Psoas muscle (tissue), 8 donors: Measurements from ENCODE around the gene FBXW2. TPM values are rescaled to one million over a fixed set of nuclear protein-coding genes. Genes with fewer than 3 reads are reported as not detected.

ENCODE experiments used
- ATAC-seq, 4 donors: fragments of 200-7000 bp; cut with Tn5 transposase; one replicate each; pipeline ENCODE4 v1.9.1; 2020; ENCODE audit warnings: moderate library complexity in 3 of 4, mild to moderate bottlenecking in 2 of 4
- DNase-seq, 2 donors: peaks; one replicate each; pipeline ENCODE4 v3.0.0-alpha.2; 2020
- H3K27ac ChIP-seq: fragments of 200-600 bp; one replicate; pipeline ENCODE4 v1.8.0; 2022
- H3K27me3 ChIP-seq, 3 donors: fragments of 200-600 bp in 1 of 3; one replicate each; pipeline versions ENCODE4 v1.6.1 to v1.8.0; 2013 to 2022; ENCODE audit warnings: low read length in 2 of 3, mild to moderate bottlenecking in 2 of 3, moderate library complexity in 1 of 3; ENCODE audit not compliant: insufficient read depth in 3 of 3
- H3K36me3 ChIP-seq, 2 donors: fragments of 200-600 bp in 1 of 2; one replicate each; pipeline versions ENCODE4 v1.6.1 to v1.8.0; 2013 to 2022; ENCODE audit warnings: low read depth in 1 of 2, mild to moderate bottlenecking in 1 of 2, moderate library complexity in 1 of 2; ENCODE audit not compliant: insufficient read depth in 1 of 2
- H3K4me1 ChIP-seq: fragments of 200-600 bp; one replicate; pipeline ENCODE4 v1.8.0; 2022
- H3K4me3 ChIP-seq: fragments of 200-600 bp; one replicate; pipeline ENCODE4 v1.8.0; 2022; ENCODE audit warnings: mild to moderate bottlenecking
- H3K9me3 ChIP-seq: fragments of 200-600 bp; one replicate; pipeline ENCODE4 v1.8.0; 2022
- WGBS, 3 donors: extraction: QIAGEN DNeasy Blood & Tissue Kit; methylation state at CpG; one replicate each; pipeline versions ENCODE4 v1.1.6 to v1.1.7; 2013; 5-methylcytosine and 5-hydroxymethylcytosine counted together
- intact Hi-C, 2 donors: fragments of 100-400 bp; cut with DNase I; formaldehyde crosslinking; loops; one replicate each; pipeline versions ENCODE4 v1.11.0 to v1.14.2; 2022
- polyA plus RNA-seq, 3 donors: library from polyadenylated mRNA; stranded (reverse); fragments of 200-250 nt; gene quantifications; one replicate each; pipeline ENCODE4 v1.2.3, GENCODE V29; 2013
- total RNA-seq, 4 donors: library from RNA; stranded (reverse); fragmentation: NEBNext Ultra II Directional in 2 of 4; extraction: Animal tissue kit (Norgen Biotek cat#: 25700) in 2 of 4; gene quantifications; one replicate each; pipeline versions ENCODE4 v1.2.1 to v1.2.4, GENCODE V29; 2021 to 2023
- TF ChIP-seq, protein P1 (sequence below): fragments of 200-600 bp; IDR thresholded peaks from one replicate; pipeline ENCODE4 v1.8.0; 2022; ENCODE audit warnings: antibody characterized with exemption
- donor health status: healthy with polysubstance abuse.
- donor health status: DM: no; HTN: no; CAD: no; lungs with moderate emphysema.
- donor health status: Bipolar disorder and iron deficiency.
- donor health status: healthy.
- donor health status: DM: yes; HTN: yes; CAD: no.
- donor health status: DM: no; HTN: no; CAD: no.
- donor health status: DM: no; HTN: no; CAD: no.
- donor health status: DM: yes; HTN: yes; CAD: no.

FBXW2 gene
- total and polyA plus RNA-seq, 7 donors = 8.0 to 36.8 (median 25.3) TPM

DNA sequence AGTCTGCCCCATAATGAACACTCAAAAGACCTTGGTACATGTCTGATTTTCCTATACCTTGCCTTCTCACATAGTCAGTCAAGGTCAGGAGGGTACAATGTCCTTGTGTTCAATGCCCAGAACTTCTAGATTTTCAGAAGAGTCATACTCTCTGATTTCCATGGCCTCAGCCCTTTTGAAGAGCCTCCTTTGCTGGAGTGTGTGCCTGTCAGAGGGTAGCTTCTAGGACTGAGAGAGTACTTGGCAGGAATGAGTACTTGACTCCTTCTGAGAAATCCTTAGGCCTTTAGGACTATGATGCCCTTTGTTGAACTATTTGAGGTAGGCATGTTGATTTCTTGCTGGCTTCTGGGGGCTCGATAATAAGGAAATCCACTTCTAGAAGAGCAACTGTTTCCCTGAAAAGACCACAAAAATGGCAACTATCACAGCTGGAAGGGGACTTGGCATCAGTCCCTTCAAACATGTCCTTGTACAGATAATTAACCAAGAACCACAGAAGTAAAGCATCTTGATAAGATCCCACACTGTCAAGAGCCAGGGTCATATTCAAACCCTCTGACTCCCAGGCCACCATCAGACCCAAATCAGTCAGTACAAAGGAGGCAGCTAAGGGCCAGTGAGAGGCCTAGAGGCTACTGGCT is 68.3 kb downstream of the FBXW2 start:
- ATAC-seq = no peak
- intact Hi-C loops = no loop called here
- DNase-seq = no peak
- Histone ChIP-seq H3K4me3 (no peak overlapping the region), H3K27ac (no peak overlapping the region), H3K36me3 (no peaks in the 10 kb centered on the region), H3K4me1 (no peaks in the 10 kb centered on the region), H3K9me3 (no peaks in the 10 kb centered on the region), H3K27me3 (no peaks in the 10 kb centered on the region)
- TF ChIP-seq, protein P1, sequence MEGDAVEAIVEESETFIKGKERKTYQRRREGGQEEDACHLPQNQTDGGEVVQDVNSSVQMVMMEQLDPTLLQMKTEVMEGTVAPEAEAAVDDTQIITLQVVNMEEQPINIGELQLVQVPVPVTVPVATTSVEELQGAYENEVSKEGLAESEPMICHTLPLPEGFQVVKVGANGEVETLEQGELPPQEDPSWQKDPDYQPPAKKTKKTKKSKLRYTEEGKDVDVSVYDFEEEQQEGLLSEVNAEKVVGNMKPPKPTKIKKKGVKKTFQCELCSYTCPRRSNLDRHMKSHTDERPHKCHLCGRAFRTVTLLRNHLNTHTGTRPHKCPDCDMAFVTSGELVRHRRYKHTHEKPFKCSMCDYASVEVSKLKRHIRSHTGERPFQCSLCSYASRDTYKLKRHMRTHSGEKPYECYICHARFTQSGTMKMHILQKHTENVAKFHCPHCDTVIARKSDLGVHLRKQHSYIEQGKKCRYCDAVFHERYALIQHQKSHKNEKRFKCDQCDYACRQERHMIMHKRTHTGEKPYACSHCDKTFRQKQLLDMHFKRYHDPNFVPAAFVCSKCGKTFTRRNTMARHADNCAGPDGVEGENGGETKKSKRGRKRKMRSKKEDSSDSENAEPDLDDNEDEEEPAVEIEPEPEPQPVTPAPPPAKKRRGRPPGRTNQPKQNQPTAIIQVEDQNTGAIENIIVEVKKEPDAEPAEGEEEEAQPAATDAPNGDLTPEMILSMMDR = no peak
- WGBS, 3 donors = 58 to 81% (median 73%) methylated on average over 1 of the region's 1 CpG

DNA sequence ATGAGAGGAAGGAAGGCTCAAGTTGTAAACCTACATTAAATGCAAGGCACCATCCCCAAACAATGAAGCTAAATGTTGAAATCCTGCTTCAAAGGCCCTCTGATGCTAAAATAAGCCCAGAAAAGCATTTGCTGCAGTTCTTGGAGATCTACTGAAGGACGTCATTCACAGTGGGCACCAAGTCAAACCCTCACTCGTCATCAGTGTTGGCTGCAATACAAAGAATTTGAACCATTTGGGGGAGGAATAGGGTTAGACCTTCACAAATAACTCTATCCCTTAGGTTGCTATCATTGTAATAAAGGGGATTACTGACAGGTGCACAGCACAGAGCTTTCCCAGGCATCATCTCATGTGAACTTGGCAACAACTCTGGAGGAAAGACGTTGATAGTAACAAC is 69.7 kb downstream of the FBXW2 start:
- Histone ChIP-seq H3K4me3 (no peak overlapping the region), H3K9me3 (no peaks in the 10 kb centered on the region), H3K27ac (no peak overlapping the region), H3K27me3 (no peaks in the 10 kb centered on the region), H3K4me1 (no peaks in the 10 kb centered on the region), H3K36me3 (no peaks in the 10 kb centered on the region)
- no peak for DNase-seq
- intact Hi-C loops = no loop called here
- TF ChIP-seq, protein P1 = no peak
- 23 to 33% (median 32%) methylated on average over 3 of the region's 3 CpGs for WGBS, 3 donors
- no peak for ATAC-seq

DNA sequence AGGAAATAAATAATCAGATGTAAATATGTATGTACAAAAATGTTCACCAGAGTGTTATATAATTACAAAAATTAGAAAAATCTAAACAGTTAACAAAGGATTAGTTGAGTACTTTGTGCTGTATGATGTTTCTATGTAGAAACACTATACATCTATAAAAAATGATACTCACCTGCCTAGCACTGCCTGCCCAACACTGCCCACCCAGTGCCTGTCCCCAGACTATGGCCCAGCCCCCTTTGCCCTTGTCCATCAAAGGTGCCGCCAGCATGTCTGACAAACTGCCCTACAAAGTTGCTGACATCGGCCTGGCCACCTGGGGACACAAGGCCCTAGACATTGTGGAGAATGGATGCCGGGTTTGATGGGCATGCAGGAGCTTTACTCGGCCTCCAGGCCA is 72.8 kb downstream of the FBXW2 start:
- ATAC-seq (no peak), DNase-seq (no peak)
- no peaks in the 10 kb centered on the region for H3K27me3 ChIP-seq
- no peak overlapping the region for H3K4me3 ChIP-seq
- intact Hi-C loops = no loop called here
- H3K4me1 ChIP-seq = peaks cover 3% of the 10 kb centered on the region
- TF ChIP-seq, protein P1 = no peak
- no peaks in the 10 kb centered on the region for H3K9me3 ChIP-seq
- H3K36me3 ChIP-seq = no peaks in the 10 kb centered on the region
- WGBS, 3 donors = 96 to 98% (median 97%) methylated on average over 4 of the region's 4 CpGs
- no peak overlapping the region for H3K27ac ChIP-seq

DNA sequence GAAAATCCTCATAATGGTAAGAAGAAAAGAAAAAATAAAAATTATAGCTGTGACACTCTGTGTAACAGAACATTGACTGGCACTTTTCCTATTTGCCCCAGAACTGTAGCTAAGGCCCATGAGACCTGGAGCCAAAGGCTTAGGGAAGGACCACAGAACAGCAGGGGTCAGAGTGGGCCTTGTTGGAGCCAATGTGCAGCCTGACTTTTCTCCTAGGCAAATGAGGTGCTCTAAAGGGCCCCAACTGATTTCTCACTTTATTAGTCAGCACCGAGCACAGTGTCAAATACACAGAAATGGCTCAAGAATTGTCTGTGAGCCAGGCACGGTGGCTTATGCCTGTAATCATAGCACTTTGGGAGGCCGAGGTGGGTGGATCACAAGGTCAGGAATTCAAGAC is 74.9 kb downstream of the FBXW2 start:
- DNase-seq (no peak), ATAC-seq (no peak)
- TF ChIP-seq, protein P1 = no peak
- Histone ChIP-seq H3K27ac (no peak overlapping the region), H3K9me3 (no peaks in the 10 kb centered on the region), H3K36me3 (no peaks in the 10 kb centered on the region), H3K4me1 (peaks cover 4% of the 10 kb centered on the region), H3K4me3 (no peak overlapping the region), H3K27me3 (no peaks in the 10 kb centered on the region)
- 60 to 66% (median 60%) methylated on average over 3 of the region's 3 CpGs for WGBS, 3 donors
- intact Hi-C loops = loop anchor here in 1 of 2 donors (10.0 kb wide), 1 partner anchor 94 kb away; no protein-coding TSS in a partner anchor

DNA sequence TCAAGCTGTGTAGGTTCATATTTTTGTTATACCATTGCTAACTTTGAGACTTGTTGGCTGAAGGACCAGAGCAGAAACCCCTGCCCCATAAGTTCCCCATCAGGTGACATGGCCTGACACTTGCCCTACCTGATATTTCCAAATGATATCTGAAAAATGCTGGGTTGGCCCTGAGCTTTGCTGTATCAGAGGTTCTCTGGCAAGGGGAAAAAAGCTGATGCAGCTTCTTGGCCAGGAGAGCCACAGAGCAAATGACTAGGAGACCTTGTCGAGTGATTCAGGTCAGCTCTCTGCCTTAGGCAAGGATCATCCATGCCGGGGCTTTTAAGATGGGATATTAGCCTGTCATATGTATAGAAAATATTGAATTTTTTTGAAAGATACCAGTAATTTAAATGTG is 76.0 kb downstream of the FBXW2 start:
- DNase-seq (no peak), ATAC-seq (no peak)
- intact Hi-C loops = loop anchor here in 1 of 2 donors (10.0 kb wide), 1 partner anchor 92 kb away; no protein-coding TSS in a partner anchor
- TF ChIP-seq, protein P1 = no peak
- H3K9me3 ChIP-seq = no peaks in the 10 kb centered on the region
- WGBS, 3 donors = 64 to 74% (median 68%) methylated on average over 2 of the region's 2 CpGs
- H3K4me3 ChIP-seq = no peak overlapping the region
- no peaks in the 10 kb centered on the region for H3K27me3 ChIP-seq
- H3K4me1 ChIP-seq = peaks cover 13% of the 10 kb centered on the region
- H3K27ac ChIP-seq = no peak overlapping the region
- no peaks in the 10 kb centered on the region for H3K36me3 ChIP-seq
